CD14-positive monocyte (primary cell): Measurements from ENCODE around the gene RGS2. TPM values are rescaled to one million over a fixed set of nuclear protein-coding genes. Genes with fewer than 3 reads are reported as not detected.

Experiments
- DNase-seq, 3 donors: peaks; one replicate each; pipeline ENCODE4 v3.0.0-alpha.2; 2011 to 2022
- H2AFZ ChIP-seq: 2 replicates; pipeline ENCODE4 v1.6.0; 2012; ENCODE audit warnings: mild to moderate bottlenecking, low read depth, low read length, inconsistent platforms; ENCODE audit not compliant: insufficient read depth, poor library complexity, severe bottlenecking
- H3K27ac ChIP-seq, 2 donors: 1 replicate in 1 of 2; 2 replicates in 1 of 2; pipeline ENCODE4 v1.5.1; 2012 to 2013; ENCODE audit warnings: low read length in 2 of 2, control low read depth in 1 of 2, inconsistent platforms in 1 of 2, low read depth in 1 of 2, mild to moderate bottlenecking in 1 of 2
- H3K27me3 ChIP-seq, 2 donors: one replicate each; pipeline versions ENCODE4 v1.6.0 to v1.6.1; 2011 to 2013; ENCODE audit warnings: low read length in 2 of 2; ENCODE audit not compliant: control insufficient read depth in 2 of 2, insufficient read depth in 2 of 2
- H3K36me3 ChIP-seq, 2 donors: replicated peaks in 1 of 2; 1 replicate in 1 of 2; 2 replicates in 1 of 2; pipeline versions ENCODE4 v1.5.1 to v1.6.1; 2012 to 2013; ENCODE audit warnings: low read length in 2 of 2, control low read depth in 1 of 2, inconsistent platforms in 1 of 2, mild to moderate bottlenecking in 1 of 2; ENCODE audit not compliant: insufficient read depth in 2 of 2, control insufficient read depth in 1 of 2
- H3K4me1 ChIP-seq, 2 donors: 1 replicate in 1 of 2; 2 replicates in 1 of 2; pipeline versions ENCODE4 v1.5.1 to v1.6.1; 2012 to 2013; ENCODE audit warnings: low read length in 2 of 2, control low read depth in 1 of 2, inconsistent platforms in 1 of 2, mild to moderate bottlenecking in 1 of 2, moderate library complexity in 1 of 2; ENCODE audit not compliant: insufficient read depth in 2 of 2, control insufficient read depth in 1 of 2
- H3K4me2 ChIP-seq: replicated peaks from 2 replicates; pipeline ENCODE3; 2012; ENCODE audit warnings: low read length, moderate library complexity, mild to moderate bottlenecking; ENCODE audit not compliant: poor library complexity, severe bottlenecking; ENCODE audit errors: extremely low read depth
- H3K4me3 ChIP-seq, 3 experiments: fragments of 200-600 bp in 1 of 3; sonication (generic) in 1 of 3; replicated peaks in 1 of 3; 1 replicate in 2 of 3; 2 replicates in 1 of 3; pipeline ENCODE4 v1.5.1; 2011 to 2013; ENCODE audit warnings: low read length in 3 of 3, mild to moderate bottlenecking in 3 of 3, control low read depth in 2 of 3, low read depth in 2 of 3, inconsistent platforms in 1 of 3, moderate library complexity in 1 of 3
- H3K79me2 ChIP-seq: 2 replicates; pipeline ENCODE4 v1.6.0; 2012; ENCODE audit warnings: mild to moderate bottlenecking, control low read depth, inconsistent platforms, low read length, moderate library complexity; ENCODE audit not compliant: insufficient read depth
- H3K9ac ChIP-seq: 2 replicates; pipeline ENCODE4 v1.6.0; 2017; ENCODE audit warnings: low read length, mild to moderate bottlenecking; ENCODE audit not compliant: insufficient read depth, poor library complexity, severe bottlenecking
- H3K9me3 ChIP-seq, 2 donors: replicated peaks in 1 of 2; 1 replicate in 1 of 2; 2 replicates in 1 of 2; pipeline versions ENCODE4 v1.5.1 to v1.6.1; 2012 to 2013; ENCODE audit warnings: low read length in 2 of 2, control low read depth in 1 of 2; ENCODE audit not compliant: control insufficient read depth in 1 of 2, insufficient read depth in 1 of 2
- H4K20me1 ChIP-seq: 2 replicates; pipeline ENCODE4 v1.6.0; 2012; ENCODE audit warnings: mild to moderate bottlenecking, low read length, control low read depth, moderate library complexity; ENCODE audit not compliant: insufficient read depth
- H3K27ac Mint-ChIP-seq, 7 donors: one replicate each; pipeline ENCODE4 v1.8.0; 2020; ENCODE audit warnings: mild to moderate bottlenecking in 7 of 7, mixed read lengths in 7 of 7, moderate library complexity in 6 of 7, inconsistent platforms in 2 of 7
- H3K27me3 Mint-ChIP-seq, 3 donors: one replicate each; pipeline ENCODE4 v1.8.0; 2021 to 2022; ENCODE audit warnings: low read depth in 3 of 3, mild to moderate bottlenecking in 3 of 3, mixed read lengths in 3 of 3, moderate library complexity in 3 of 3, inconsistent platforms in 1 of 3
- H3K36me3 Mint-ChIP-seq, 2 donors: one replicate each; pipeline ENCODE4 v1.8.0; 2020; ENCODE audit warnings: mixed read lengths in 2 of 2, inconsistent platforms in 1 of 2, mild to moderate bottlenecking in 1 of 2
- H3K4me1 Mint-ChIP-seq: one replicate; pipeline ENCODE4 v1.8.0; 2020; ENCODE audit warnings: mild to moderate bottlenecking, mixed read lengths
- H3K4me3 Mint-ChIP-seq, 2 donors: one replicate each; pipeline ENCODE4 v1.8.0; 2020; ENCODE audit warnings: mild to moderate bottlenecking in 2 of 2, mixed read lengths in 2 of 2, moderate library complexity in 1 of 2
- H3K9me3 Mint-ChIP-seq, 7 donors: one replicate each; pipeline ENCODE4 v1.8.0; 2020 to 2022; ENCODE audit warnings: mixed read lengths in 7 of 7, mild to moderate bottlenecking in 6 of 7, moderate library complexity in 6 of 7, inconsistent platforms in 2 of 7
- WGBS: methylation state at CpG from one replicate; pipeline ENCODE4 v1.1.5; 2013; ENCODE audit warnings: missing lambda C conversion rate; ENCODE audit not compliant: insufficient coverage; 5-methylcytosine and 5-hydroxymethylcytosine counted together
- intact Hi-C, 2 donors: fragments of 100-400 bp; cut with micrococcal nuclease; formaldehyde crosslinking; loops; one replicate each; pipeline versions ENCODE4 v1.15.0 to v1.15.1; 2023
- polyA plus RNA-seq, 3 donors: library from polyadenylated mRNA; depleted of rRNA in 1 of 3; unstranded in 2 of 3; stranded (reverse) in 1 of 3; fragments of 300-500 nt in 2 of 3; fragments of >200 nt in 1 of 3; fragmentation: Illumina TruSeq in 2 of 3; gene quantifications; 1 replicate in 2 of 3; 2 replicates in 1 of 3; pipeline ENCODE4 v1.2.3, GENCODE V29; 2012 to 2021
- TF ChIP-seq, protein P1 (sequence below): fragments of 200-600 bp; IDR thresholded peaks from one replicate; pipeline ENCODE4 v1.8.0; 2022; ENCODE audit warnings: antibody characterized with exemption, mild to moderate bottlenecking

The RGS2 gene
- polyA plus RNA-seq, 3 donors = 974 to 3,307 (median 1,708) TPM

DNA sequence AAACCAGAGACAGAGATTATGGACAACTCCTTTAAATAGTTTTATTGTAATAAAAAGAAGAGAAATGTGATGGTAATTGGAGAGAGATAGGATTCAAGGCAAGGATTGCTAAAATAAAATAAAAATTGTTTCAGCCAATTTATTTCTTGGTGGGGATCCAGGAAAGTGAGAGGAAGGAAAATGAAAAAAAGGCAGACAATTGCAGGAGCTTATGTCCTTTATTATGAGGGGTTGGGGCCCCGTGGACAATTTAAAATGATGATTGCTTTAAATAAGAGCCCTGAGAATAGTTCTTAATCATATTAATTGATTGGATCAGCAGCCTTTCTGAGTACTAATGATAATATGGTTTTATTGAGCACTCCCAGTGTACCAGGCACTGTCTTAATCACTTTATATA is 40.2 kb downstream of the RGS2 start:
- H3K4me3 ChIP-seq = no peak overlapping the region
- H3K27me3 Mint-ChIP-seq = peaks cover 1 to 5% (median 3%) of the 10 kb centered on the region in 3 donors
- no peaks in the 10 kb centered on the region for H3K36me3 Mint-ChIP-seq
- H3K27me3 ChIP-seq = no peaks in the 10 kb centered on the region
- no peak overlapping the region for H3K4me3 Mint-ChIP-seq
- H3K4me1 ChIP-seq = no peaks in the 10 kb centered on the region
- no peaks in the 10 kb centered on the region for H4K20me1 ChIP-seq
- no peaks in the 10 kb centered on the region for H3K79me2 ChIP-seq
- no peak overlapping the region for H3K27ac ChIP-seq
- H3K9me3 ChIP-seq = no peaks in the 10 kb centered on the region
- TF ChIP-seq, protein P1, sequence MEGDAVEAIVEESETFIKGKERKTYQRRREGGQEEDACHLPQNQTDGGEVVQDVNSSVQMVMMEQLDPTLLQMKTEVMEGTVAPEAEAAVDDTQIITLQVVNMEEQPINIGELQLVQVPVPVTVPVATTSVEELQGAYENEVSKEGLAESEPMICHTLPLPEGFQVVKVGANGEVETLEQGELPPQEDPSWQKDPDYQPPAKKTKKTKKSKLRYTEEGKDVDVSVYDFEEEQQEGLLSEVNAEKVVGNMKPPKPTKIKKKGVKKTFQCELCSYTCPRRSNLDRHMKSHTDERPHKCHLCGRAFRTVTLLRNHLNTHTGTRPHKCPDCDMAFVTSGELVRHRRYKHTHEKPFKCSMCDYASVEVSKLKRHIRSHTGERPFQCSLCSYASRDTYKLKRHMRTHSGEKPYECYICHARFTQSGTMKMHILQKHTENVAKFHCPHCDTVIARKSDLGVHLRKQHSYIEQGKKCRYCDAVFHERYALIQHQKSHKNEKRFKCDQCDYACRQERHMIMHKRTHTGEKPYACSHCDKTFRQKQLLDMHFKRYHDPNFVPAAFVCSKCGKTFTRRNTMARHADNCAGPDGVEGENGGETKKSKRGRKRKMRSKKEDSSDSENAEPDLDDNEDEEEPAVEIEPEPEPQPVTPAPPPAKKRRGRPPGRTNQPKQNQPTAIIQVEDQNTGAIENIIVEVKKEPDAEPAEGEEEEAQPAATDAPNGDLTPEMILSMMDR = no peak
- no peak overlapping the region for H3K9ac ChIP-seq
- no peak for DNase-seq
- H3K9me3 Mint-ChIP-seq = no peaks in the 10 kb centered on the region
- H3K4me1 Mint-ChIP-seq = peaks cover 9% of the 10 kb centered on the region
- no peak overlapping the region for H3K4me2 ChIP-seq
- H3K27ac Mint-ChIP-seq = no peak overlapping the region
- intact Hi-C loops = no loop called here
- no peaks in the 10 kb centered on the region for H3K36me3 ChIP-seq
- no peak overlapping the region for H2AFZ ChIP-seq
- no CpG with 5 or more reads among the region's 1 CpG for WGBS

DNA sequence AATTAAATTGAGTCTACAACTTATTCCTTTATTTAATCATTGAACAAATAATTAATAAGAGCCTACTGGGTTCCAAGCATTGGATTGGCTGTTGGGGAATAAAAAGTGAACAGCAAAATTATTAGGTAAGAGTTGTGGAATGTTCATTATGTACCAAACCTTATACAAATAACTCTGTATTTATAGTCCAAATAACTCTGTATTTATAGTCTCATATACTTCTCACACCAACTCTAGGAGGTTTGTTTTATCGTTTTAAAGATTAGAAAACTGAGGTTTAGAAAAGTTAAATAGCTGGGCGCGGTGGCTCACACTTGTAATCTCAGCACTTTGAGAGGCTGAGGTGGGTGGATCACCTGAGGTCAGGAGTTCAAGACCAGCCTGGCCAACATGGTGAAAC is 40.6 kb downstream of the RGS2 start:
- H2AFZ ChIP-seq = no peak overlapping the region
- H3K4me3 Mint-ChIP-seq = no peak overlapping the region
- WGBS = no CpG with 5 or more reads among the region's 3 CpGs
- no peaks in the 10 kb centered on the region for H3K9me3 ChIP-seq
- no peak overlapping the region for H3K9ac ChIP-seq
- H3K4me3 ChIP-seq = no peak overlapping the region
- H3K36me3 ChIP-seq = no peaks in the 10 kb centered on the region
- TF ChIP-seq, protein P1 = no peak
- no peaks in the 10 kb centered on the region for H4K20me1 ChIP-seq
- intact Hi-C loops = no loop called here
- peaks cover 9% of the 10 kb centered on the region for H3K4me1 Mint-ChIP-seq
- H3K79me2 ChIP-seq = no peaks in the 10 kb centered on the region
- no peaks in the 10 kb centered on the region for H3K4me1 ChIP-seq
- H3K27me3 Mint-ChIP-seq = peaks cover 1 to 5% (median 3%) of the 10 kb centered on the region in 3 donors
- DNase-seq = no peak
- no peaks in the 10 kb centered on the region for H3K36me3 Mint-ChIP-seq
- no peak overlapping the region for H3K27ac ChIP-seq
- no peak overlapping the region for H3K4me2 ChIP-seq
- no peak overlapping the region for H3K27ac Mint-ChIP-seq
- H3K9me3 Mint-ChIP-seq = no peaks in the 10 kb centered on the region
- H3K27me3 ChIP-seq = no peaks in the 10 kb centered on the region
